PC-3 (cell line): ENCODE results near the gene PRDM12. TPM values are rescaled to one million over a fixed set of nuclear protein-coding genes. Genes with fewer than 3 reads are reported as not detected.

ENCODE experiments used
- ATAC-seq: fragments of 200-7000 bp; cut with Tn5 transposase; 2 replicates; pipeline ENCODE4 v1.9.1; 2020; ENCODE audit warnings: mild to moderate bottlenecking, moderate library complexity
- Bru-seq: library from RNA; stranded (reverse); fragments of 400-500 nt; gene quantifications from one replicate; lab custom pipeline; 2021; lab: Mats Ljungman, UMichigan
- BruChase-seq, 2 experiments: library from RNA; stranded (reverse); fragments of 400-500 nt; gene quantifications; one replicate each; lab custom pipeline; 2021; lab: Mats Ljungman, UMichigan
- BruUV-seq: library from RNA; stranded (reverse); fragments of 400-500 nt; replicated peaks from 2 replicates; lab custom pipeline; 2021; lab: Mats Ljungman, UMichigan
- CTCF ChIA-PET: fragments of 300-600 bp; sonication (Branson Sonifier 250); formaldehyde crosslinking; loops from one replicate; lab custom pipeline; 2022; ENCODE audit warnings: antibody characterized with exemption; lab: Charles Lee
- POLR2A ChIA-PET: fragments of 300-600 bp; sonication (Branson Sonifier 250); formaldehyde crosslinking; loops from one replicate; lab custom pipeline; 2022; ENCODE audit warnings: antibody characterized with exemption; ENCODE audit not compliant: unreplicated experiment; lab: Charles Lee
- DNase-seq: peaks from one replicate; pipeline ENCODE4 v3.0.0-alpha.2; 2015
- H2AFZ ChIP-seq: fragments of 300-600 bp; sonication (generic); 2 replicates; pipeline ENCODE4 v1.6.0; 2016; ENCODE audit warnings: antibody characterized with exemption, low read length
- H3F3A ChIP-seq: fragments of 300-600 bp; sonication (generic); one replicate; pipeline ENCODE4 v1.6.0; 2017; ENCODE audit warnings: antibody characterized with exemption, low read length, control low read depth, mild to moderate bottlenecking; ENCODE audit not compliant: unreplicated experiment
- H3K27ac ChIP-seq: fragments of 300-600 bp; sonication (generic); 2 replicates; pipeline ENCODE4 v1.5.1; 2016; ENCODE audit warnings: mild to moderate bottlenecking, low read length
- H3K27me3 ChIP-seq: fragments of 300-600 bp; sonication (generic); 2 replicates; pipeline ENCODE4 v1.6.1; 2016; ENCODE audit warnings: low read length, mixed read lengths
- H3K36me3 ChIP-seq: fragments of 300-600 bp; sonication (generic); 2 replicates; pipeline ENCODE4 v1.6.1; 2016; ENCODE audit warnings: low read depth, mixed run types, low read length, mixed read lengths
- H3K4me1 ChIP-seq: fragments of 300-600 bp; sonication (generic); 2 replicates; pipeline ENCODE4 v1.5.1; 2016; ENCODE audit warnings: low read length; ENCODE audit not compliant: insufficient read depth
- H3K4me2 ChIP-seq: fragments of 300-600 bp; sonication (generic); 2 replicates; pipeline ENCODE4 v1.6.0; 2016; ENCODE audit warnings: low read length
- H3K4me3 ChIP-seq: fragments of 300-600 bp; sonication (generic); 2 replicates; pipeline ENCODE4 v1.5.1; 2016; ENCODE audit warnings: mild to moderate bottlenecking, low read length, mixed read lengths
- H3K79me2 ChIP-seq: fragments of 300-600 bp; sonication (generic); 2 replicates; pipeline ENCODE4 v1.6.1; 2017; ENCODE audit warnings: low read length, mixed read lengths
- H3K9ac ChIP-seq: fragments of 300-600 bp; sonication (generic); 2 replicates; pipeline ENCODE4 v1.6.0; 2016; ENCODE audit warnings: mild to moderate bottlenecking, low read length
- H3K9me2 ChIP-seq: fragments of 300-600 bp; sonication (generic); replicated peaks from 2 replicates; pipeline ENCODE4 v1.6.1; 2016; ENCODE audit warnings: mixed run types, low read length, mixed read lengths
- H3K9me3 ChIP-seq: fragments of 300-600 bp; sonication (generic); 2 replicates; pipeline ENCODE4 v1.6.1; 2016; ENCODE audit warnings: low read length, mixed read lengths
- H4K20me1 ChIP-seq: fragments of 300-600 bp; sonication (generic); 2 replicates; pipeline ENCODE4 v1.6.1; 2016; ENCODE audit warnings: low read length, mixed read lengths
- CTCF ChIP-seq: fragments of 300-600 bp; sonication (generic); conservative IDR thresholded peaks from 2 replicates; pipeline ENCODE4 v1.5.1; 2017; ENCODE audit warnings: antibody characterized with exemption, low read depth, mild to moderate bottlenecking, low read length
- EZH2 ChIP-seq: fragments of 300-600 bp; sonication (generic); IDR thresholded peaks from one replicate; pipeline ENCODE4 v1.6.1; 2017; ENCODE audit warnings: antibody characterized with exemption, mild to moderate bottlenecking, low read length; ENCODE audit not compliant: unreplicated experiment
- EZH2phosphoT487 ChIP-seq: fragments of 300-600 bp; sonication (generic); IDR thresholded peaks from 2 replicates; pipeline ENCODE4 v1.6.1; 2018; ENCODE audit warnings: mild to moderate bottlenecking, antibody characterized with exemption, low read length, borderline replicate concordance
- intact Hi-C: fragments of 100-400 bp; cut with micrococcal nuclease; formaldehyde crosslinking; loops from 2 replicates; pipeline ENCODE4 v1.9.0; 2023
- long read RNA-seq: library from polyadenylated mRNA; unstranded; transcript quantifications from one replicate; pipeline ENCODE4 v2.0.0, GENCODE V29; 2021; ENCODE audit not compliant: unreplicated experiment
- total RNA-seq: library from RNA; depleted of rRNA; stranded (reverse); fragments of >200 nt; gene quantifications from 2 replicates; pipeline ENCODE4 v1.2.3, GENCODE V29; 2014; rRNA removed

PRDM12 gene
- total RNA-seq (not detected in 2 replicates), Bru-seq, nascent RNA (percentile 14 among the genes with signal in this experiment), BruChase-seq, experiment 1, labeled RNA remaining after a 6-hour chase (percentile 12 among the genes with signal in this experiment), BruChase-seq, experiment 2, labeled RNA remaining after a 2-hour chase (percentile 12 among the genes with signal in this experiment)
- long read RNA-seq, partial matches to known transcripts: 1 of 1 reads
- long read RNA-seq, other reads (novel, unspliced or antisense): 0 of 1 reads

GRCh38 chr9:130664251-130665028 is at the start of gene PRDM12:
TSS of gene PRDM12 (plus strand) at chr9:130664594. CDS start at chr9:130664654, 60 bp downstream.
- Histone ChIP-seq H3K4me2 (peak within 1 kb of the TSS; percentile 56), H3K27ac (no peak within 1 kb of the TSS), H3K9me2 (no peaks in the 10 kb centered on the region), H3K9ac (no peak within 1 kb of the TSS), H3K4me3 (peak within 1 kb of the TSS; percentile 30; the same call in 1 of the 2 replicates), H4K20me1 (no peaks in the 10 kb centered on the region), H3F3A (no peaks in the 10 kb centered on the region), H3K27me3 (peaks cover 40% of the 10 kb centered on the region), H3K36me3 (no peaks in the 10 kb centered on the region), H3K4me1 (no peaks in the 10 kb centered on the region), H3K9me3 (no peaks in the 10 kb centered on the region), H2AFZ (no peak within 1 kb of the TSS), H3K79me2 (no peaks in the 10 kb centered on the region)
- intact Hi-C loops: no loop called here
- no peak for ATAC-seq
- POLR2A ChIA-PET: no interaction called here
- CTCF ChIA-PET: no interaction called here
- no TSS peak for BruUV-seq
- TF ChIP-seq EZH2 (peak; percentile 46), EZH2phosphoT487 (peak; percentile 51; the same call in 1 of the 2 replicates), CTCF (no peak)
- no peak for DNase-seq

- ChIA-PET CTCF (no interaction called here), POLR2A (no interaction called here)
- ATAC-seq: no peak
Measured at GRCh38 chr9:130616451-130616850, 47.9 kb upstream of the PRDM12 start.

More at GRCh38 chr9:130616451-130616850, 47.9 kb upstream of the PRDM12 start:
- TF ChIP-seq EZH2phosphoT487: no peak
- no peak for TF ChIP-seq CTCF
- TF ChIP-seq EZH2: no peak
- Histone ChIP-seq H3K79me2 (no peaks in the 10 kb centered on the region), H4K20me1 (no peaks in the 10 kb centered on the region), H3K9ac (no peak overlapping the region), H3K4me2 (no peak overlapping the region), H2AFZ (no peak overlapping the region), H3F3A (no peaks in the 10 kb centered on the region), H3K9me3 (no peaks in the 10 kb centered on the region), H3K27me3 (no peaks in the 10 kb centered on the region), H3K4me1 (no peaks in the 10 kb centered on the region), H3K4me3 (no peak overlapping the region), H3K27ac (no peak overlapping the region), H3K9me2 (no peaks in the 10 kb centered on the region), H3K36me3 (peaks cover 32% of the 10 kb centered on the region; the same call in 1 of the 2 replicates)
- DNase-seq: no peak
- intact Hi-C loops: no loop called here
- no TSS peak for BruUV-seq
